Measurements from ENCODE around the gene PIK3R2. TPM values are rescaled to one million over a fixed set of nuclear protein-coding genes. Genes with fewer than 3 reads are reported as not detected.

PIK3R2 gene
- total RNA-seq, 1 experiment from 2014 or later = 11.3 TPM

DNA sequence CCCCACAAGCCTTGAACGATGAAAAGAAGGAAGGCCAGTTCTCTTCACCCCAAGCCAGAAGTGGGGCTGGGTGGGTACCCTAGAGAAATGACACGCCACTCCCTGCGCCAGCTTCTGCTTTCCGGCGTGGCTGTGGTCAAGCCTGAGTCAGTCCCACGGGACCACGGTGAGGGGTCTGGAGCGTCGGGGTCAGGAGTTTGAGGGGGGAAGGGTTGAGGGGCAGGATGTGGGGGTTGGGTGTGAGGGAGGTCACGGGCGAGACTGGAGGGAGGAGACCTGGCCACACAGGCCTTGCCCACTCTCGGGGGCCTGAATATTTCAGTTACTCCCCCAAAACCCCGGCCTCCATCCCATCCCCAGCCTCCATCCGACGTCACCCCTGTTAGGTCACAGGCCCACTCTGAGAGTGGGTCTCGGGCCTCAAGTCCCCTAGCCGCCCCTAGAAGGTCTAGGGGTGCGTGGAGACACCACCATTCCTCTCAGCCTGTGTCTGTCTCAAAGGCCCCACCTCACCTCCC lies 20.1 kb downstream of the PIK3R2 start:
- no peak for DNase-seq (ENCODE audit: low read depth)

DNA sequence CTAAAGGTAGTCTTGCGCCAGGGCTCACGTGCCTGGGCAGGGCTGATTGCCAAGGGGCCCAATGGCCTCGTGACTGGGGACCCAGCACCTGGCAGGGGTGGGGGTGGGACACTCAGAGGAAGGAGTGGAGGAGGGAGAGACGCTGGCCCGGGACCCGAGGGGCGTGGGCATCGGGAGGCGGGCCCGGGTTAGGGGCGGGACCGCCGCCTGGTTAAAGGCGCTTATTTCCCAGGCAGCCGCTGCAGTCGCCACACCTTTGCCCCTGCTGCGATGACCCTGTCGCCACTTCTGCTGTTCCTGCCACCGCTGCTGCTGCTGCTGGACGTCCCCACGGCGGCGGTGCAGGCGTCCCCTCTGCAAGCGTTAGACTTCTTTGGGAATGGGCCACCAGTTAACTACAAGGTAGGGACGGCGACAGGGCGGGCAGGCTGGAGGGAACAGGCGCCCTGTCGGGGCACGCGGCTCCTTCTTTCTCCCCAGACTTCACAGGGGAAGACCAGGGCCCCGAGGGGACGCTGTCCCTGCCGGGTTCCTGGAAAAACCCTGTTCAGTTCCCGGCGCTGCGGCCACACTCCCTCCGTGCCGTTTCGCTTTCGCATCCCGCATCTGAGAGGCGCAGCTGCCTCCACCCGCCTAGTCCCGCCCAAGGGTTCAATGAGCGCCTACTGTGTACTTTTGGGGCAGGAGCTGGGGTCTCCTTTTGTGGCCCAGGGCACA lies 20.8 kb downstream of the PIK3R2 start, which contains the start of gene IFI30:
IFI30 (plus strand) TSS at position 242 of the 717 bp plus-strand sequence; CDS start at position 271, 29 bp downstream.
- DNase-seq (ENCODE audit: low read depth) = peak; percentile 52

GRCh38 chr19:18174983-18175382 lies 22.0 kb downstream of the PIK3R2 start:
- DNase-seq (ENCODE audit: low read depth) = no peak

DNA sequence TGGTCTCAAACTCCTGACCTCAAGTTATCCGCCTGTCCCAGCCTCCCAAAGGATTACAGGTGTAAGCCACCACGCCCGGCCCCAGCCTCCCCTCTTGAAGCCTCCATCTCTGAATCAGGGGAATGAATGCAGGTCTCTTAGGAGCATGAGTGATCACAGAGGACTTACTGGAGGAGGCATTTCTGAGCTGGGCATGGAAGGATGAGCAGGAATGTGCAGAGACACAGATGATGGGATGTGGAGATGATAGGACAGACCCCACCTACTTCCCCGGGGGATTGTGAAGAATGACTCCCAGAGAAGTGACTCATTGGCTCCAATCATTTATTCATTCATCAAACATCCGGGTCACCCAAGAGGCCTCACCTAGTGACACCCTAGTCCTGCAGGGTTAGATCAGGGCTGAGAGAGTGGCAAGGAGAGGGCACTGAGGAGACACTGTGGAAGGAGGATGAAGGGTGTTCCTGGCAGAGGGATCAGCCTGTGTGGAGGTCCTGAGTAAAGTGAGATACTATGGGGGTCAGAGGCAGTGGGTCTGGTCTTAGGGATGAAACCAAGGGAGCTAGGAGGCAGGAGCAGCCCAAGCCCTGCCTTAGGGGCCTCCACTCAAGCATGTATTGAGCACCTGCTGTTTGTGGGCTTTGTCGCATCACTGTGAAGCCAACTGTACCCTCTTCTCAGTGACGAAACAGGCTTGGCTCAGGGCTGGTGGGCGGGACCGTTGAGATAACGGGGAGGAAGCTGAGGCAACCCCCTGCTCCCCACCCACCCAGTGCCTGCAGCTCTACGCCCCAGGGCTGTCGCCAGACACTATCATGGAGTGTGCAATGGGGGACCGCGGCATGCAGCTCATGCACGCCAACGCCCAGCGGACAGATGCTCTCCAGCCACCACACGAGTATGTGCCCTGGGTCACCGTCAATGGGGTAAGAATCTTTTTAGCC lies 23.7 kb downstream of the PIK3R2 start:
- no peak for DNase-seq (ENCODE audit: low read depth)

DNA sequence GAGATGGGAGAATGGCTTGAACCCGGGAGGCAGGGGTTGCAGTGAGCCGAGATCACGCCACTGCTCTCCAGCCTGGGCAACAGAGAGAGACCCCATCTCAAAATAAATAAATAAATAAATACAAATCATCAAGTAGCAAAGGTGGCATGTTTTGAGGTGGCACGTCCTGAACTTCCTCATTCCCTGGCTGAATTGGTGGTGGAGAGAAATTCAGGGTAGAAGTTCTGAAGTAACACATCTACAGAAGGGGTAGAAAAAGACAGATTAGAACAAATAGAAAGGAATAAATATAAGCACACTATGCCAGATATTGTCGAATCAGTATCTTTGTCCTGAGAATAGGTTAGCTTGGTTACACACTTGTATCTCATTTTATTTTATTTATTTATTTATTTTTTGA lies 27.0 kb downstream of the PIK3R2 start:
- DNase-seq (ENCODE audit: low read depth) = no peak

- no peak for DNase-seq (ENCODE audit: low read depth)
Observed at GRCh38 chr19:18183529-18183928, 30.6 kb downstream of the PIK3R2 start.

DNA sequence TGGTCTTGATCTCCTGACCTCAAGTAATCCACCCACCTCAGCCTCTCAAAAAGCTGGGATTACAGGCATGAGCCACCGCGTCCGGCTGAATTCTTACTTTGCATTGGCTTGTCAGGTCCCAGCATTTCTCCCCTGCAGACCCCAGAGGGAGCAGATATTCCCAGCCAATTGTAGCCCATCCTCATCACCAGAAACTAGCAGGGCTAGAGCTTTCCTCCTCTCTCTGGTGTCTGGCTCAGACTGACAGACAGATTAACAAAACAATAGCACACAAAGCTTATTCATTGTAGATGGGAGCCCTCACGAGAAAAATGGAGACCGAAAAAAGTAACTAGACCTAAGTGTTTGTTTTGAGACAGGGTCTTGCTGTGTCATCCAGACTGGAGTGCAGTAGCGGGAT lies 32.6 kb downstream of the PIK3R2 start:
- no peak for DNase-seq (ENCODE audit: low read depth)

DNA sequence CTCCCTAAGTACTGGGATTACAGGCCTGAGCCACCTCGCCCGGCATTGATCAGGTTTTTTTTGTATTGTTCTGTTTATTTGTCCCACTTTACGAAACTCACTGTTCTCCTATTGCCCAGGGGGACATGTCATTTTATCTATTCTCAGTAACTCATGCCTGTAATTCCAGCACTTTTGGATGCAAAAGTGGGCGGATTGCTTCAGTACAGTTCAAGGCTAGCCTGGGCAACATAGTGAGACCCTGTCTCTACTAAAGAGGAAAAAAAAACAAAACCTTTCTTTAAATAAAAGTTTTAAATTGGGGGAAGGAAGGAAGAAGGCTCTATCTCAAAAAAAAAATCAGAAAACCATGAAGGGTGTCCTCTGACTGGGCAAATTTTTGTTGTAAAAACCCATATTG lies 37.3 kb downstream of the PIK3R2 start:
- no peak for DNase-seq (ENCODE audit: low read depth)

DNA sequence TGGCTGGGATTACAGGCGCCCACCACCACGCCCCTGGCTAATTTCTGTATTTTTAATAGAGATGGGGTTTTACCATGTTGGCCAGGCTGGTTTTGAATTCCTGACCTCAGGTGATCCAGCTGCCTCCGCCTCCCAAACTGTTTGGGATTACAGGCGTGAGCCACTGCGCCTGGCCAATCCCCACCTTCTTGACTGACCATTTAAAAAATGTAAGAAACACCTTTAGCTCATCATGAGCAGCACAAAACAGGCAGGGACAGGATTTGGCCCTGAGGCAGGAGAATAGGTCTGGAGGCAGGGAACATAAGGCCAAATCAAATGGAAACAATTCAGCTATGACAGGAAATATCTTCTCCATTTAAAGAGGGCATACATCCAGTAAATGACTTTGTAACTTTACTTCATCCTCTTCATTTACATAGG lies 38.7 kb downstream of the PIK3R2 start:
- DNase-seq (ENCODE audit: low read depth) = no peak

GRCh38 chr19:18192673-18193387 lies 39.9 kb downstream of the PIK3R2 start, which contains the start of gene MPV17L2:
Gene MPV17L2, plus strand, starts transcription at chr19:18193218. Its CDS starts 64 bp downstream, at chr19:18193282.
- peak; percentile 100 for DNase-seq (ENCODE audit: low read depth)

- no peak for DNase-seq (ENCODE audit: low read depth)
Observed at GRCh38 chr19:18193388-18194180, 40.6 kb downstream of the PIK3R2 start.

GRCh38 chr19:18194181-18194530 lies 41.2 kb downstream of the PIK3R2 start:
- DNase-seq (ENCODE audit: low read depth) = no peak

DNA sequence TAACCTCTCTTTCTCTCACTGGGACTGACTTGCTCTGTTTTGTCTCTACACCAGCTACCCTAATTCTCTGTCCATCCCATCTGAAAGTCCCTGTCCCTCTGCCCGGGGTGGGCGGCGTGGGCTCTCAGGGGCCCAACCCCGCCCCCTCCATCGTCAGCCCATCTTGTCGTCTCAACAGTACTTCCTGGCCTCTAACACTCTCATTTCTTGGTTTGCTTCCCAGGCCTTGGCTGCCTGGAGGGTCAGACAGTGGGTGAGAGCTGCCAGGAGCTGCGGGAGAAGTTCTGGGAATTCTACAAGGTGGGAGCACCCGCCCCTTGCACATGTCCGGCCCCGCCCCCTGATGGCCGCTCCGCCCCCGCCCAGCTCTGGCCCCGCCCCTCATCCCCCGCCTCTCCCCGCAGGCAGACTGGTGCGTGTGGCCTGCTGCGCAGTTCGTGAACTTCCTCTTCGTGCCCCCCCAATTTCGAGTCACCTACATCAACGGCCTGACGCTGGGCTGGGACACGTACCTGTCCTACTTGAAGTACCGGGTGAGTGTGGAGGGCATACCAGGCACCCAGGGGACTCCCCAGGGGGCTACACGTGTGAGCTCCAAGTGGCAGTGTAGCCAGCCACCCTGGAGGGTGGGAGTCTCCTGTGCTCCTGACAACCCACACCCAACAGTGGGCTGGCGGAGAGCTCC lies 41.7 kb downstream of the PIK3R2 start:
- DNase-seq (ENCODE audit: low read depth) = peak; percentile 64

GRCh38 chr19:18196511-18196845 lies 43.5 kb downstream of the PIK3R2 start:
- no peak for DNase-seq (ENCODE audit: low read depth)

DNA sequence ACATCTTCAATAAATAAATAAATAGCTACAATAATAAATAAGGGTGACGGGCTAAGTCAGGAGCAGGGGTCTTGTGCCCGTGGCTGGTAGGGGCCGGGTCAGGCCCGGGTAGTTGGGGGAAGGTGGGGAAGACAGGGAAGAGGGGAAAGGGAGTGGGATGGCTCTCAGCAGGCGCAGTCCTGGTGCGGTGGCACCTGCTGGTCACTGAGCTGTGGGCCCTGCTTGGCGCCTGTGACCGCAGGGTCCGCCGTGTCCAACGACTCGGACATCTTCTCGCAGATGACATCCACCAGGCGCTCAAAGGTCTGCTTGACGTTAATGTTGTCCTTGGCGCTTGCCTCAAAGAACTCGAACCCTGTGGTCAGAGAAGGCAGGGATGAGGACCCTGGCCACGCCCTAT lies 44.3 kb downstream of the PIK3R2 start:
- DNase-seq (ENCODE audit: low read depth) = no peak

DNA sequence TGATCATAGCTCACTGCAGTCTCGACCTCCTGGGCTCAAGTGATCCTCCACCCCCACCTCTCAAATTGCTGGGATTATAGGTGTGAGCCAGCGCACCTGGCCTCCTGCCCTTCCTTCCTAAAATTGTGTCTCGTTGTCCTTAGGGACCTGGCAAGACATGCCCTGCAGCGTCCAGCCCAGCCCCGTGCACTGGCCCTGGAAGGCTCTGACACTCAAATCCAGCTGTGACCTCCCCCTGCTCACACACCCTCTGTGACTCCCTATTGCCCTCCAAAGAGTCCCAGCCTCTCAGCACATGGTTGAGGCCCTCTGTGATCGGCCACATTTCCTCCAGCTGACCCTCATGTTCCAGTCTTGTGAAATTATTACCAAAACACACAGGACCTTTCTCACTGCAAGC lies 45.0 kb downstream of the PIK3R2 start:
- no peak for DNase-seq (ENCODE audit: low read depth)

GRCh38 chr19:18198374-18198773 lies 45.4 kb downstream of the PIK3R2 start:
- DNase-seq (ENCODE audit: low read depth) = no peak

- DNase-seq (ENCODE audit: low read depth) = no peak
Observed at GRCh38 chr19:18202397-18202777, 49.4 kb downstream of the PIK3R2 start.

GRCh38 chr19:18202778-18203407 lies 49.9 kb downstream of the PIK3R2 start:
- DNase-seq (ENCODE audit: low read depth) = no peak

GRCh38 chr19:18203408-18203862 lies 50.5 kb downstream of the PIK3R2 start:
- DNase-seq (ENCODE audit: low read depth) = no peak
